GM12872 (cell line): ENCODE results near the gene SKAP2.

ENCODE experiments used
- TF ChIP-seq, protein P1 (sequence below): IDR thresholded peaks from 3 replicates; pipeline ENCODE4 v1.5.1; 2011; ENCODE audit warnings: low read depth, mild to moderate bottlenecking, low read length, moderate library complexity; ENCODE audit not compliant: insufficient read depth

SKAP2 gene

DNA sequence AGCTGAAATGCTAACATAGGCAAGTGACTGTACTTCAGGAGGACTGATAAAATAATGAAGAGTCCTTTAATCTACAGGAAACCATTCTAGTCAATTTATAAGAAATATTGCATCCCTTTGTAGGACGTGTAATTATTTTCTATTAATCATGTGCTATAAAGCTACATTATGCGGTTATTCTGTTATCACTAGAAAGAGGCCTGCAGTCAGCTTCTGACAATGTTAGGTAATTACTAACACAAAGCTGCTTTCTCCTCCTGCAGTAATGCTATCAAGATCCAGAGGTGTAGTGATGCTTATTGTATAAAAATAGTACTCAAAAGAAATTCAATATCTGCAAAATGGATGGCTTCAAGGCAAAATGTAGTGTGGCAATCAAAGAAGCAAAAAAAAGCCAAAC, 191.1 kb downstream of the SKAP2 start:
- TF ChIP-seq, protein P1, sequence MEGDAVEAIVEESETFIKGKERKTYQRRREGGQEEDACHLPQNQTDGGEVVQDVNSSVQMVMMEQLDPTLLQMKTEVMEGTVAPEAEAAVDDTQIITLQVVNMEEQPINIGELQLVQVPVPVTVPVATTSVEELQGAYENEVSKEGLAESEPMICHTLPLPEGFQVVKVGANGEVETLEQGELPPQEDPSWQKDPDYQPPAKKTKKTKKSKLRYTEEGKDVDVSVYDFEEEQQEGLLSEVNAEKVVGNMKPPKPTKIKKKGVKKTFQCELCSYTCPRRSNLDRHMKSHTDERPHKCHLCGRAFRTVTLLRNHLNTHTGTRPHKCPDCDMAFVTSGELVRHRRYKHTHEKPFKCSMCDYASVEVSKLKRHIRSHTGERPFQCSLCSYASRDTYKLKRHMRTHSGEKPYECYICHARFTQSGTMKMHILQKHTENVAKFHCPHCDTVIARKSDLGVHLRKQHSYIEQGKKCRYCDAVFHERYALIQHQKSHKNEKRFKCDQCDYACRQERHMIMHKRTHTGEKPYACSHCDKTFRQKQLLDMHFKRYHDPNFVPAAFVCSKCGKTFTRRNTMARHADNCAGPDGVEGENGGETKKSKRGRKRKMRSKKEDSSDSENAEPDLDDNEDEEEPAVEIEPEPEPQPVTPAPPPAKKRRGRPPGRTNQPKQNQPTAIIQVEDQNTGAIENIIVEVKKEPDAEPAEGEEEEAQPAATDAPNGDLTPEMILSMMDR: no peak

DNA sequence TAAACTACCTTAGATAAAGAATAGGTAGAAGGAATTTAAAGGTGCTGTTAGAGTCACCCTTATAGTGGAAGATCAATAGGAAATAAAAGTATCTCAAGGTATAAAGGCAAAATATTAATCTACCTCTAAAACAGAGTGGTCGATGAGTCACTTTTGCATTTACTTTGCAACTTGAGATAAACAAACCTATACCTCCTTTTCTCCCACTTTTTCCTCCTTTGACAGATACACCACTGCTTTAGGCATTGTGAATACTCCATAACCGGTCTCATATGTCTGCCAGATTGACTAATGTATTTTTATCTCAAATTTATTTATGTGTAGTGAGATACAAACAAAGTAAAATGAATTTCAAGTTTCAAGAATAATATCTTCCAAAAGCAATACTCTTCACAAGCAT, 193.5 kb downstream of the SKAP2 start:
- TF ChIP-seq, protein P1: no peak

DNA sequence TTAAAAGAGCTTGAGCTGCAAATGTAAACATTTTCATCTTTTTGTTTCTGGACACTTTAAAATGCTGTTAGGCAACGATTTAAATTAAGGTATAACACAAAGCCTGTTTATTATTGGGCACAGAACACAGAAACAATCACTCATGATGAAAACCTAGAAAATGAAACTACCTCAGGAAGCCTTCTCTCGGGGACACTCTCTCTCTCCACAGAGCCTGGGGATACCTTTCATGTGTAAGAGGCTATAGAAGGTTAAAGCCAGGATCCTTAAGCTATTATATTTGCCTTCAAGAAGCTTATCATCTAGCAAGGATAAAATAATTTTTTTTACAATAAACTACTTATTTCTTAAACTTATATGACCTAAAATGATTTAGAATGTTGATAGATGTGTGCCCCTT, 194.1 kb downstream of the SKAP2 start:
- TF ChIP-seq, protein P1: no peak

DNA sequence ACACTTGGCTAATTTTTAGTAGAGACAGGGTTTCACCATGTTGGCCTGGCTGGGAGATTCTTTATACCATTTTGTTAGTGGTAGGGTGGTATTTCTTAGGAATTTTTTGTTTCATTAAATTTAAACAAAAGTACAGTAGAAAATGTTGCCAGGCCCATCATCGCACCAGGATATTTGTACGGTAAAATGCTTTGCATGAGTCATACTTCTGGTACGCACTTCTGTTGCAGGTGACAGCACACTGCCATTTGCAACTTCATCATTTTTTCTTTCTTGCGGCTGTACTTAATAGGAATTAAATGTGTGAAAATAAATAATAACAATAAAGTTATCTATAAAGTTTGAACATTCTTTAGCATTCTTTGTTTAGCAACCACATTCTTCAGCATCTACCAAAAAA, 195.6 kb downstream of the SKAP2 start:
- TF ChIP-seq, protein P1: no peak

DNA sequence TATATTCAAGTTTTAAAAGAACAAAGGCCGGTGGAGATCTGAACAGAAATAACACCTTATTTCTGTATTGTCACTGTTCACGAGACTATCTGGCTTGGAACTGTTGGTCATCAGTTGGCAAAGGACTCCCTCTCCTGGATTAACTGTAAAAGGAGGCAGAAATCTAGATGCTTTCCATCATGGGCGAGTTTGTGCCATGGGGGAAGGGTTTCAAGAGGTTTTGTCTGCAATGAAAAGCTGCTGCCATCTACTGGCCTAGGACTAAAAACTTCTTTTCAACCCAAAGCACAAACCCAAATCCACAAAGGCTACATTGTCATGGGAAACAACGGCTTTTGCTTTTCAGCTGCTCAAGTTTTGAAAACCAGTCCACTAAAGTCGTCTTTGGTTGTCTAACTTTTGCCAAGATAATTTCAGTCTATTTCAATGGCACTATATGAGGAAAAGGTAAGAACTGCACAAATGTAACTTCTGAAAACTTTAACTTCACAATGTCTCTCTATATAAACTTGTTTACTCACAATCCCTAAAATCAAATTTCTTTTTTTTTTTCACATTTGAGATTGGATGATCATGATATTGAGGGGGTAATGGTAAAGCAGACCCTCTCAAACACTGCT, 196.8 kb downstream of the SKAP2 start:
- TF ChIP-seq, protein P1: peak; percentile 80

DNA sequence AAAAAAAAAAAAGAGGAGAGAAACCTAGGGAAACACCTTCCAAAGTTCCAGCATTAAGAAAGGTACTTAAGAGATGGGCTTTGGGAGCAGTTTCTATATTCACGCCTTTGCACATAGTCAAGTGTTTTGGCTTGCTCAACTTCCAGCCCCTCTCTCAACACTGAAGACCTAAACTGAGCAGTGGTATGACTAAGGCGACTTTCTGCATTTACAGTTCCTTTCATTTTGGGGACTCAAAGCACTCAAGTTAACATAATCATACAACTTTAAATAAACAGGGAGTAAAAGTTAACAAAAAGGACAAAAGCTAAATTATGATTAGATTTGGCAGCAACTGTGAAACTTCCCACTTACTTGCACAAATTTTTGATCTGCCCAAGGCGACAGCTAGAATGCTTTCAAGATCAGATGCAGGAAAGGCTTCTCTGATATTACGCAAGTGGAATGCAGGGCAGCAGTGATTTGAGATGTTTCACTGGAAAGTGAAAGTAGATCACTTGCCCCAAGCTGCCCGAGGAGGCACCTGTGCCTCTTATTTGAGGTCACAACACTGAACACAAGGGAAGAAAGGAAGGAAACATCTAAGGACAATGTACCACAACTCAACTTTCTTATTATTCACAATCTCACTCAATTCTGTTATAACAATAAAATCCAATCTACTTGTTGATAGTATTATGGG, 199.5 kb downstream of the SKAP2 start:
- TF ChIP-seq, protein P1: no peak

DNA sequence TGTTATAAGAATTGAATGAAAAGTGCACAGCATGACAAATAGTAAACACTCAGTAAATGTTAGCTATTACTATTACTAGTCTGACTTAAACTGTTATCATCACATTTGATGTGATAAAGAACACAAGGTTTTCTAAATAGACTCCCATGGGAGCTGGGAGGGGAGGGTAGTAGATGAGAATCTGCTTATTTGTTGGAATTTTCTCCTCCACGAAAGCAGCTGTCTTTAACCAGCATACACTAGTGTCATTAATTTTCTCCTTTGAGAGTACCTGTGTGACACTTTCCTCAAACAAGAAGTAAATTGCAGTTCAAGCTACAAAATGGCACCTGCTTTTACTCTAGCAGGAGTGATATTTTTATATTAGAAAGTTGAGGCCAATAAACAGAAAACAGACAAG, 200.1 kb downstream of the SKAP2 start:
- TF ChIP-seq, protein P1: no peak
